Hepatocyte (in vitro differentiated cells): ENCODE results near the gene MPDZ.

Experiments
- EZH2phosphoT487 ChIP-seq: fragments of 200-600 bp; sonication (generic); IDR thresholded peaks from one replicate; pipeline ENCODE4 v1.6.1; 2018; ENCODE audit warnings: antibody characterized with exemption, mild to moderate bottlenecking, low read depth, moderate library complexity; ENCODE audit not compliant: unreplicated experiment, severe bottlenecking
- TF ChIP-seq, protein P1 (sequence below): fragments of 200-600 bp; sonication (generic); IDR thresholded peaks from 2 replicates; pipeline ENCODE4 v1.5.1; 2016; ENCODE audit warnings: antibody characterized with exemption, mild to moderate bottlenecking; ENCODE audit not compliant: poor library complexity

- TF ChIP-seq, protein P1, sequence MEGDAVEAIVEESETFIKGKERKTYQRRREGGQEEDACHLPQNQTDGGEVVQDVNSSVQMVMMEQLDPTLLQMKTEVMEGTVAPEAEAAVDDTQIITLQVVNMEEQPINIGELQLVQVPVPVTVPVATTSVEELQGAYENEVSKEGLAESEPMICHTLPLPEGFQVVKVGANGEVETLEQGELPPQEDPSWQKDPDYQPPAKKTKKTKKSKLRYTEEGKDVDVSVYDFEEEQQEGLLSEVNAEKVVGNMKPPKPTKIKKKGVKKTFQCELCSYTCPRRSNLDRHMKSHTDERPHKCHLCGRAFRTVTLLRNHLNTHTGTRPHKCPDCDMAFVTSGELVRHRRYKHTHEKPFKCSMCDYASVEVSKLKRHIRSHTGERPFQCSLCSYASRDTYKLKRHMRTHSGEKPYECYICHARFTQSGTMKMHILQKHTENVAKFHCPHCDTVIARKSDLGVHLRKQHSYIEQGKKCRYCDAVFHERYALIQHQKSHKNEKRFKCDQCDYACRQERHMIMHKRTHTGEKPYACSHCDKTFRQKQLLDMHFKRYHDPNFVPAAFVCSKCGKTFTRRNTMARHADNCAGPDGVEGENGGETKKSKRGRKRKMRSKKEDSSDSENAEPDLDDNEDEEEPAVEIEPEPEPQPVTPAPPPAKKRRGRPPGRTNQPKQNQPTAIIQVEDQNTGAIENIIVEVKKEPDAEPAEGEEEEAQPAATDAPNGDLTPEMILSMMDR = no peak
- TF ChIP-seq EZH2phosphoT487 = no peak
These were observed 114.1 kb downstream of the MPDZ start for GRCh38 chr9:13165236-13165945.
